ENCODE data around the gene PPM1K.

PPM1K gene

DNA sequence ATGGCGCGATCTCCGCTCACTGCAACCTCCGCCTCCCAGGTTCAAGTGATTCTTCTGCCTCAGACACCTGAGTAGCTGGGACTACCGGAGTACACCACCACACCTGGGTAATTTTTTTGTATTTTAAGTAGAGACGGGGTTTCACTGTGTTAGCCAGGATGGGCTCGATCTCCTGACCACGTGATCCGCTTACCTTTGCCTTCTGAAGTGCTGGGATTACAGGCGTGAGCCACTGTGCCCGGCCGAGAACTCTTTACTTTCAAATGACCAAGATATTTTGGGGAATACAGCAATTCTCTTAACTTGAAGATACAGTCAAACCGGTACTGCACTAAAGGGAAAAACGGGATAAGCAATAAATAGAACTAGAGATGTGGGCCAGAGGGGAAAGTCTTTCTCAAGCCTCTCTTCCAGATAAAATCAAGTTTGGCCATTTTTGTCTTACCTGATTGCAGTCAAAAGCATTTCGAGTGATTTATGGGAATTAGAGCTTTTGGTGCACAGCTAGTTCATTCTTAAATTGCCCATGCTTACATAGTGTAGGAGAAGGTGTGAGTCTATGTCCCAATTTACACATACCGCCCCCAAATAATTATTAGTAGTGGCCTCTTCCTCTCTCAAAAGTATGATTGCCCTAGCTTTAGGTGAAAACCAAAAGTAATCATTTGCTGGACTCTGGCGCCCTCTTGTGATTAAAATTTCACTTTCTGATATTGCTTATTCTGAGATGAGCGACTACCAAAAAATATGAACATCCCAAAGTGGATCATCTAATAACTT, 72.7 kb downstream of the PPM1K start:
- H3K36me3 ChIP-seq (ENCODE audit: insufficient read depth, low read depth, low read length) = no peaks in the 10 kb centered on the region
- H3K27ac ChIP-seq (ENCODE audit: low read length) = no peak overlapping the region
- no peak overlapping the region for H3K4me3 ChIP-seq (ENCODE audit: low read length)
- no peak overlapping the region for H3K9ac ChIP-seq (ENCODE audit: low read depth, low read length)
- no peaks in the 10 kb centered on the region for H3K27me3 ChIP-seq (ENCODE audit: insufficient read depth, low read length)
- no peaks in the 10 kb centered on the region for H3K9me3 ChIP-seq (ENCODE audit: insufficient read depth, low read depth, low read length)
- no peaks in the 10 kb centered on the region for H3K4me1 ChIP-seq (ENCODE audit: insufficient read depth, low read length)

GRCh38 chr4:88208156-88208555, 76.2 kb downstream of the PPM1K start:
- H3K36me3 ChIP-seq (ENCODE audit: insufficient read depth, low read depth, low read length) = no peaks in the 10 kb centered on the region
- no peaks in the 10 kb centered on the region for H3K27me3 ChIP-seq (ENCODE audit: insufficient read depth, low read length)
- H3K9me3 ChIP-seq (ENCODE audit: insufficient read depth, low read depth, low read length) = no peaks in the 10 kb centered on the region
- no peak overlapping the region for H3K27ac ChIP-seq (ENCODE audit: low read length)
- H3K4me1 ChIP-seq (ENCODE audit: insufficient read depth, low read length) = peaks cover 2% of the 10 kb centered on the region
- H3K9ac ChIP-seq (ENCODE audit: low read depth, low read length) = no peak overlapping the region
- no peak overlapping the region for H3K4me3 ChIP-seq (ENCODE audit: low read length)

Measured in iPS-20b (cell line).